Activated CD8-positive, alpha-beta memory T cell treated with anti-CD3 and anti-CD28 coated beads for 24 hours (primary cell): ENCODE data around the gene ITSN2.
"Not testable (repeated sequence)": the region's sequence is repeated elsewhere in the genome, so short reads cannot be mapped to it uniquely, and the experiment has no call there.

Experiments
- DNase-seq: peaks from one replicate; pipeline ENCODE4 v3.0.0-alpha.2; 2020

ITSN2 gene

GRCh38 chr2:24360050-24360962 is at the start of gene ITSN2:
TSS of gene ITSN2 (minus strand) at chr2:24360536. CDS start at chr2:24328082, 32,454 bp downstream.
- DNase-seq, result peak; percentile 94

GRCh38 chr2:24409171-24409570 is 48.8 kb upstream of the ITSN2 start:
- no peak for DNase-seq

DNA sequence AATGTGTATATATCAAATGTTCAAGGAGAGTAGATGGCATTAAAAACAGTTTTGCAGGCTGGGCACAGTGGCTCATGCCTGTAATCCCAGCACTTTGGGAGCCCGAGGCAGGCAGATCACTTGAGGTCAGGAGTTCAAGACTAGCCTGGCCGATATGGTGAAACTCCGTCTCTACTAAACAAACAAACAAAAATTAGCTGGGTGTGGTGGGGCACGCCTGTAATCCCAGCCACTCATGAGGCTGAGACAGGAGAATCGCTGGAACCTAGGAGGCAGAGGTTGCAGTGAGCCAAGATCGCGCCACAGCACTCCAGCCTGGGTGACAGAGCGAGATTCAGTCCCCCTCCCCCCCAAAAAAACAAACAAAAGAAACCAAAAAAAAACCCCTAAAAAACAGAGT is 48.4 kb upstream of the ITSN2 start:
- not testable (repeated sequence) for DNase-seq

DNA sequence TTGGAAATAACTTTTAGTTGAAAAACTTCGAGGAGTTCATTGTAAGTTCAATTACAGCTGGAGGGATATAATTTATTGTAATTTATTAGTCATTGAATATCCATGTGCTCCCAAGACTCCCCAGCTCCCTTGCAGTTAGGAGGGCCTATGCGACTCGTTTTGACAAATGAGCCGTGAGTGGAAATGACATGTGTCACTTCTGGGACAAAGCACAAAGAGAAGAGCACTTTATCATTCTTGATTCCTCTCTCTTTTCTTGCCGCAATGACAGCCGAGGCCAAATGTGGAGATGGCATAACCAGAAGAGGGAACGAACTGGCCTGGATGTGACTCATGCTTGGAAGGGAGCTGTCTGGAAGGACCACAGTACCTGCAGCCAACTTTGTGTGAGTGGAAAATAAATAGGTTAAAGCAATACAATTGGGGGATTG is 44.2 kb upstream of the ITSN2 start:
- no peak for DNase-seq

DNA sequence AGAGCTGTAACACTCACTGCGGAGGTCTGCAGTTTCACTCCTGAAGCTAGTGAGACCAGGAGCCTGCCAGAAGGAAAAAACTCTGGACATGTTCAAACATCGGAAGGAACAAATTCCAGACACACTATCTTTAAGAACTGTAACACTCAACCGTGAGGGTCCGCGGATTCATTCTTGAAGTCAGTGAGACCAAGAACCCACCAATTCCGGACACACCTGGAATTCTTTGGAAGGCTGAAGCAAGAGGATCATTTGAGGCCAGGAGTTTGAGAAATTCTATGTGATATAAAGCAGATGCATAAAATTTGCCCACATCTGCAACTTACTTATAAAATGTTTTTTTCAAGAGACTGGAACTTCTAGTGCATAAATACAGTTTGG is 43.5 kb upstream of the ITSN2 start:
- no peak for DNase-seq

DNA sequence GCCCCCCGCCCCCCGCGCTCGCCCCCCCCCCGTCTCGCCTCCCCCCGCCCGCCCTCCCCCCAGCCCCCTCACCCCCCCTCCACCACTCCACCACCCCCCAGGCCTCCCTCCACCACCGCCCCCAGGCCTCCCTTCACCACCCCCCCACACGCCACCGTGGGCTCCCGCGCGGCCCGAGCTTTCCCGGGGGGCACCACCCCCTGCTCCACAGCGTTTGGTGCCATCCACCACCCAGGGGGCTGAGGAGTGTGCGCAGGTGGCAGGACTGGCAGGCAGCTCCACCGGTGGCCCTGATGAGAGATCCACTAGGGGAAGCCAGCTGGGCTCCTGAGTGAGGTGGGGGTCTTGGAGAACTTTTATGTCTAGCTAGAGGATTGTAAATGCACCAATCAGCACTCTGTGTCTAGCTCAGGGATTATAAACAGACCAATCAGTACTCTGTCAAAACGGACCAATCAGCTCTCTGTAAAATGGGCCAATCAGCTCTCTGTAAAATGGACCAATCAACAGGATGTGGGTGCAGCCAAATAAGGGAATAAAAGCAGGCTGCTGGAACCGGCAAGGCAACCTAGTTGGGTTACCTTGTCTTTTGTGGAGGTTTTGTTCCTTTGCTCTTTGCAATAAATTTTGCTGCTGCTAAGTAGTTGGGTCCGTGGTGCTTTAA is 43.0 kb upstream of the ITSN2 start:
- no peak for DNase-seq

- DNase-seq, result no peak
Measured at GRCh38 chr2:24402242-24403097, 42.1 kb upstream of the ITSN2 start.

DNA sequence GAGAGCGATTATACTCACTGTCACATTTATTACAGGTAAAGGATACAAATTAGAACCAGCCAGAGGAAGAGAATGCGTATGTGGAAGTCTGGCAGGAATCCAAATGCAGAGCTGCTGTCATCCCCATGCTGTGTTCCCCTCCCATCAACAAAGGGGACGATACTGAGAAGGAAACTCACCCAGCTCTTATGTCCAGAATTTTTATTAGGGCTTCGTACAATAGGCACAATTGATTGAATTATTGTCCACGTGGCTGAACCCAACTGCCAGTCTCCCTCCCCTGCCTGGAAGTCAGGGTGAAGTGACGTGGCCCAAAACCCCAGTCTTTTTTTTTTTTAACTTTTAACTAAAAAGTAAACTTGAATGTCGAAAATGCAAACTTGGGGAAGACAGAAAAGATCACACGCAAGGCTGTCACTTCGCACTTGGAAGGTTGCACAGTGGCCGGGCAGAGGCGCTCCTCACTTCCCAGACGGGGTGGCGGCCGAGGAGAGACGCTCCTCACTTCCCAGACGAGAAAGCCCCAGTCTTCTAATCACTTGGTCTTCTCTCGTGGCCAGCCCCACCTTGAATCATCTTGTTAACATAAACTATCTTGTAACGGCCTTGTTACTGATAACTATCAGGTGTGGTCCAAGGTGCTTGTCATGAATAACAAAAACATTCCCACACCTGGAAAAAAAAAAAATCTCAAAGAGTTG is 40.0 kb upstream of the ITSN2 start:
- no peak for DNase-seq

DNA sequence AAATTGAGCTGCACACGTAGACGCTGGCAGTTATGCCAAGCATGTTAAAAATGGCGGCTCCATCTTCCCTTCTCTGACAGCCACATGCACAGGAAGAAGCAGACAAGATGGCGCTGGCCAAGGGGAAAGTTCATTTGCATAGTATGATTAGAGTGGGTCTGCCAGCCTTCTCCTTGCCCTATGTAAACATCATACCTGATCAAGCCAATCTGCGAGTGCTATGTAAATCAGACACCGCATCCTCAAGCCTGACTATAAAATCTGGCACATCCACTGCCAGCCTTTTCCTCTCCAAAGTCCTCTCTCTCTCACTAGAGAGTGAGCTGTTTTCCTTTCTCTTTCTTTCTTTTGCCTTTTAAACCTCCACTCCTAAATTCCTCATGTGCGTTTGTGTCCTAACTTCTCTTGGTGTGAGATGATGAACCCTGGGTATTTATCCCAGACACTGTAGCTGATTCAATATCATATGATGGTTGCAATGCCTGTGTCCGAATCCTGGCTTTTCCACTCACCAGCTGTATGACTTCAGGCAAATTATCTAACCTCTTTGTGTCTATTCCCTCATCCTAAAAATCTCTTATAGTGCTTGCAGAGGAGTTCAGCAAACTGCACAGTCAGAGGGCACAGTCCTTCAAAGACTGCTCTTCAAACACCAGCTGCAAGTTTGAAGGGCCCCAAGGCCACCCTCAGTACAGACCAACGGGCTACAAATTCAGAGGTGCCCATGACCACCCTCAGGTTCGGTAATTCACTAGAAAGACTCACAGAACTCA is 39.3 kb upstream of the ITSN2 start:
- no peak for DNase-seq

DNA sequence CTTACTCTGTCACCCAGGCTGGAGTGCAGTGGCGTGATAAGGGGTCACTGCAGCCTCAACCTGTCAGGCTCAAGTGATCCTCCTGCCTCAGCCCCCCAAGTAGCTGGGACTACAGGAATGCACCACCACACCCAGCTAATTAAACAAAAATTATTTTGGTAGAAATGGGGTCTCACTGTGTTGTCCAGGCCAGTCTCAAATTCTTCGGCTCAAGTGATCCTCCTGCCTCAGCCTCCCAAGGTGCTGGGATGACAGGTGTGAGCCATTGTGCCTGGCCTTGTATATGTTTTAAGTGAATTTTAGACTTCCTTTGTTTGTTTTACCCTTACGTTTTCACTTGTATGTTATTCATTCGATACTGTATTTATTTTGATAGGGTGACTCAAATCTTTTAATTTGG is 34.7 kb upstream of the ITSN2 start:
- DNase-seq, result no peak

DNA sequence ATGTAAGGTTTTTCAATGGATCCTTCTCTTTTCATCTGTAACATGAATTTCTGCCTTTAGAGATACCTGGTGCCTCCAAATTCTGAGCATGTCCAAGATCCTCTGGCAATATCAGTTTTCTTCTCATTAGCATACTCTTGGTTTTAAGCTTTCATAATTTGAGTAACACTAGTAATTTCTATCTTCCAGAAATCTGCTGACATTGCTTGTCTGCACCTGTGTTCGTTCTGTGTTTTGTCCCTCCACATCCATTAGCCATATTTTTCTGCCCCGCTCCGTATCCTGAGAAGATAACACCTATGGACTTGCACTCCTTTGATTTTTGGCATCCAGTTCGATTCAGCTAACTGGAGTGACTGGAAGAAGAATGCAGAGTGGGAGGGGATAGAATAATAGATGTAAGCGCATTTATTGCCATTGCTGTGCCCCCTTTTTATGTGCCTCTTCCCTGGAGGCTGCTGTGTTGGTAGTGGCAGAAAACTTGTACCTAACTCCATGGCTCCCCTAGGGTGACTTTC is 32.3 kb upstream of the ITSN2 start:
- no peak for DNase-seq

- DNase-seq, result peak; percentile 19
Measured at GRCh38 chr2:24385366-24385765, 25.0 kb upstream of the ITSN2 start.

GRCh38 chr2:24382363-24383073 is 22.2 kb upstream of the ITSN2 start:
- peak; percentile 68 for DNase-seq

DNA sequence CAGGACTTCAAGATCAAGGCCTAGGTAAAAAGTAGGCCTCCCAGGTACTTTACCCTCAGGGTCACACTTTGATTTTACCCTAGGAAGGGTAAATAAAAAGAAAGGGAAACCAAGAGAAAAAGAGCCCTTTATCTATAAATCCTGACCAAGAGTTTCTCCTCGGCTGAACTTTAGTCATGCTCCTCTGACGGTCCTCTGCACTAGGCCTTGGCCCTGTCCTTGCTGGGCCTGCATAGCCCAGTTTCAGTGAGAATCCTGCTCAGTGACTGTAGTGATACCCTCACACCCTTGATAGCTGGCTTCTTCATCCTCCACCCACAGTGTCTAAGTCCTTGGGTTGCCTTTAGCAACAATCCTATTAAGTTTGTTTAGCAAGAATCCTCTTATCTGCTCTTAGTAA is 20.5 kb upstream of the ITSN2 start:
- DNase-seq, result peak; percentile 35

DNA sequence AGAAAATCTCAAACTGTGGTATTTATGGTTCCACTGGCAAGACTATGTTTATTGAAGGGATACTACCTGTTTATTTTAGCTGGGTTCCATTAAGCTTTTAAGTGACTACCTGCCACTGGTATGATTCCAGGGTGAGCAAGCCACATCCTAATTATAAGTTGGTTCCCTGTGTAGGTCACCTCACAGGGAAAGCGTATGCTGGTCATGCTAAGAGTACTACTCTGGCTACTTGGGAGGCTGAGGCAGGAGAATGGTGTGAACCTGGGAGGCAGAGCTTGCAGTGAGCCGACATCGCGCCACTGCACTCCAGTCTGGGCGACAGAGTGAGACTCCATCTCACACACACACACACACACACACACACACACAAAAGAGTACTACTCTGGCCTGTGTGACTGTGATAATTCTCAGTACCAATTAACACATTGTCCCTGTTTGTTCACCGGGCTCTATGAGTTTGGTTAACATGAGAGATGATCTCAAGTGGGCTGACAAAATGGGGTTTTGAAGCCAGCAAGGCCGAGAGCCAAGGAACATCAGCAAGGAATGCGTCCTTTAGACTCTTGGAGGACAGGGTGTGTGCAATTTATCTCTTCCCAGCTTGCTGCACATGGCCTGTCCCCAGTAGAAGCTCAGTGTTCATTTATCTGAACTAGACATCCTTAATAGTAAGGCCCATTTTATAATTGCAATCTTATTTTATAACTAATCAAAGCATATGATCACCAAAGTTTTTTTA is 15.2 kb upstream of the ITSN2 start:
- DNase-seq, result no peak

DNA sequence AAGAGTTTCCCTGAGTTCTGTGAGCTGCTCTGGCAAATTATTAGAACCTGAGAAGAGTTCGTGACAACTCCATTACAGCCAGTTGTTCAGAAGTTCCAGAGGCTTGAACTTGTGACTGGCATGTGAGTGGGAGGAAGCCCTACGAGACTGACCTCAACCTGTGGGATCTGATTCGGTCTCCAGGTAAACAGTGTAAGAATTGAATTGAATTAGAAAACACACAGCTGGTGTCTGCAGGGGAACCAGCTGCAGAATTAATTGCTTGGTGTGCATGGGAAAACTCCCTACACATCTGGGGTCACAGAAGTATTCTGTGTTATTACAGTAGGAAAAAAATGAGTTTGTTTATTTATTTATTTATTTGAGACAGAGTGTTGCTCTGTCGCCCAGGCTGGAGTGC is 14.0 kb upstream of the ITSN2 start:
- no peak for DNase-seq

- no peak for DNase-seq
Measured at GRCh38 chr2:24372033-24372432, 11.7 kb upstream of the ITSN2 start.

DNA sequence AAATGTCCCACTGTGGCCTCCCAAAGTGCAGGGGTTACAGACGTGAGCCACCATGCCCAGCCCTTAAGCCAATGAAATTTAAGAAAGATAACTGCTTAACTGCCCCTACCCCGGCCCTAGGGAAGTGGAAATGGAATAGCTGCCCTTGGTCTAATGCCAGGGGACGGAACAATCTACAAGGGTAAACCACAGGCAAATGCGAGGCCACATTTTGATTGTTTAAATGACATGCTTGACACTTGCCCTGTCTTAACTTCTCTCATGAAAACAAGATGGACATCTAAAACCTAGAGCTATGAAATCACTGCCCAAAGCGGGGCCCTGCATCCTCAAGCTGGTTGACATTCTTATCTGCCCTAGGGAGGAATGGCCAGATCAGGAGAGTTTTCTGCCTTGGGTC is 5.5 kb upstream of the ITSN2 start:
- DNase-seq, result no peak

- no peak for DNase-seq
Measured at GRCh38 chr2:24365051-24365450, 4.7 kb upstream of the ITSN2 start.

DNA sequence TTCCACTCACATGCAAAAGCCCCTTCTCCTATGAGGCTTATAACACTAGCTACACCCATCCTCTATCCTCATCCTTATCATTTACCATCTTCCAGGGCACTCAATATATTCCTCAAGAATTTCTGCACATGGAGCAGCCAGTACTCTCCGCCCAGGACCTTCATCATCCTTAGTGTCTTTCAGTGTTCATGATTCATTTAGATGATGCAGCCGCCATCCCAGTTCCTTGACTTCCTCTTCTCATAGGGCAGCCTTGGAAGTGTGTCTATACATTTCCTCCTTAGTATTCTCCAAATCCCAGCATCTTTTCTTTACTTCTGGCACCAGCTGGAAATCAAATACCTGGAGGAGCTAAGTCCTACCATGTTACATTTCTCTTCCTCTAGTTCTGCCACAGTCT is 3.0 kb upstream of the ITSN2 start:
- DNase-seq, result no peak
